ENCODE measurements around the gene ST6GAL2.

ST6GAL2 gene

GRCh38 chr2:106882673-106883072 lies 3.3 kb downstream of the ST6GAL2 start:
- H3K4me1 ChIP-seq (ENCODE audit: control insufficient read depth, insufficient read depth, low read length), result no peaks in the 10 kb centered on the region
- ChIA-PET POLR2A (no interaction called here), CTCF (interaction anchor here (0.9 kb wide), 1 partner anchor 53 kb away, joined by 3 read pairs; no protein-coding TSS in a partner anchor)
- no peaks in the 10 kb centered on the region for H3K9me3 ChIP-seq (ENCODE audit: control insufficient read depth, insufficient read depth, low read depth, low read length)
- TF ChIP-seq ZNF664 (tag by site-specific recombination; IDR thresholded peaks at IDR 0.05) (no peak), ZNF707 (tag by site-specific recombination; IDR thresholded peaks at IDR 0.05) (no peak), ZNF792 (tag by site-specific recombination; IDR thresholded peaks at IDR 0.05) (no peak), CTCF (tag by site-specific recombination; IDR thresholded peaks at IDR 0.05) (no peak), ZNF221 (tag by site-specific recombination; IDR thresholded peaks at IDR 0.05; ENCODE audit: borderline replicate concordance) (no peak), PRDM10 (tag by site-specific recombination; IDR thresholded peaks at IDR 0.05) (no peak), ZNF302 (tag by site-specific recombination; IDR thresholded peaks at IDR 0.05; ENCODE audit: low read depth) (no peak), ZNF18 (tag by site-specific recombination; IDR thresholded peaks at IDR 0.05) (no peak), ZNF843 (tag by site-specific recombination; IDR thresholded peaks at IDR 0.05) (no peak), ZNF133 (tag by site-specific recombination; IDR thresholded peaks at IDR 0.05) (no peak), GFI1B (tag by site-specific recombination; IDR thresholded peaks at IDR 0.05) (no peak), ZBTB11 (tag by site-specific recombination; conservative IDR thresholded peaks at IDR 0.05; ENCODE audit: low read depth) (no peak), GLI4 (tag by site-specific recombination; IDR thresholded peaks at IDR 0.05) (no peak), ZBTB8A (tag by site-specific recombination; IDR thresholded peaks at IDR 0.05) (no peak)
- H3K4me3 ChIP-seq (ENCODE audit: low read depth, low read length), result no peak overlapping the region
- no peak overlapping the region for H3K27ac ChIP-seq (ENCODE audit: extremely low read depth, low read depth, low read length)
- H3K36me3 ChIP-seq (ENCODE audit: control insufficient read depth in 2 of 2, insufficient read depth in 1 of 2, low read length in 2 of 2), result no peaks in the 10 kb centered on the region

DNA sequence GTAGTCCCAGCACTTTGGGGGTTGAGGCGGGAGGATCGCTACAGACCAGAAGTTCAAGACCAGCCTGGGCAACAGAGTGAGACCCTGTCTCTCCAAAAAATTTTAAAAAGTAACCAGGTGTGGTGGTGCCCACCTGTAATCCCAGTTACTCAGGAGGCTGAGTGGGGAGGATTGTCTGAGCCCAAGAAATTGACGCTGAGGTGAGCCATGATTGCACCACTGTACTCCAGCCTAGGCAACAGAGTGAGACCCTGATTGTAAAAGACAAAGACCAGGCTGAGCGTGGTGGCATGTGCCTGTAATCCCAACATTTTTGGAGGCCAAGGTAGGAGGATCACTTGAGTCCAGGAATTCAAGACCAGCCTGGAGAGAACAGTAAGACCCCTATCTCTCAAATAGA lies 7.8 kb downstream of the ST6GAL2 start:
- Histone ChIP-seq H3K4me1 (ENCODE audit: control insufficient read depth, insufficient read depth, low read length) (no peaks in the 10 kb centered on the region), H3K4me3 (ENCODE audit: low read depth, low read length) (no peak overlapping the region), H3K36me3 (ENCODE audit: control insufficient read depth in 2 of 2, insufficient read depth in 1 of 2, low read length in 2 of 2) (no peaks in the 10 kb centered on the region), H3K9me3 (ENCODE audit: control insufficient read depth, insufficient read depth, low read depth, low read length) (no peaks in the 10 kb centered on the region), H3K27ac (ENCODE audit: extremely low read depth, low read depth, low read length) (no peak overlapping the region)
- ChIA-PET CTCF (no interaction called here), POLR2A (no interaction called here)
- TF ChIP-seq ZNF558 (tag by site-specific recombination; IDR thresholded peaks at IDR 0.05) (no peak), ZNF629 (tag by site-specific recombination; IDR thresholded peaks at IDR 0.05) (no peak), ZNF391 (tag by site-specific recombination; IDR thresholded peaks at IDR 0.05; ENCODE audit: borderline replicate concordance, low read depth) (no peak), ZNF530 (tag by site-specific recombination; IDR thresholded peaks at IDR 0.05; ENCODE audit: low read depth) (no peak), FEZF1 (tag by site-specific recombination; IDR thresholded peaks at IDR 0.05) (no peak)
- TF ChIP-seq, protein P1, sequence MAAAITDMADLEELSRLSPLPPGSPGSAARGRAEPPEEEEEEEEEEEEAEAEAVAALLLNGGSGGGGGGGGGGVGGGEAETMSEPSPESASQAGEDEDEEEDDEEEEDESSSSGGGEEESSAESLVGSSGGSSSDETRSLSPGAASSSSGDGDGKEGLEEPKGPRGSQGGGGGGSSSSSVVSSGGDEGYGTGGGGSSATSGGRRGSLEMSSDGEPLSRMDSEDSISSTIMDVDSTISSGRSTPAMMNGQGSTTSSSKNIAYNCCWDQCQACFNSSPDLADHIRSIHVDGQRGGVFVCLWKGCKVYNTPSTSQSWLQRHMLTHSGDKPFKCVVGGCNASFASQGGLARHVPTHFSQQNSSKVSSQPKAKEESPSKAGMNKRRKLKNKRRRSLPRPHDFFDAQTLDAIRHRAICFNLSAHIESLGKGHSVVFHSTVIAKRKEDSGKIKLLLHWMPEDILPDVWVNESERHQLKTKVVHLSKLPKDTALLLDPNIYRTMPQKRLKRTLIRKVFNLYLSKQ (tag by site-specific recombination; IDR thresholded peaks at IDR 0.05; ENCODE audit: borderline replicate concordance), result no peak
